ENCODE results near the gene SETD3. TPM values are rescaled to one million over a fixed set of nuclear protein-coding genes. Genes with fewer than 3 reads are reported as not detected.

Gene SETD3
- total and polyA plus RNA-seq, 2 experiments from 2014 or later: 43.3 to 54.6 TPM

GRCh38 chr14:99505089-99505488, 24.4 kb upstream of the SETD3 start:
- WGBS, 2 experiments (ENCODE audit: low coverage in 1 of 2, low lambda C conversion rate in 2 of 2, missing lambda C conversion rate in 2 of 2): 89 to 90% methylated on average over 5 of the region's 5 CpGs
- H3F3A ChIP-seq (ENCODE audit: insufficient read depth): peaks cover 6% of the 10 kb centered on the region; the same call in 1 of the 2 replicates
- TF ChIP-seq EZH2phosphoT487 (IDR thresholded peaks at IDR 0.05; ENCODE audit: insufficient read depth, low read depth) (no peak), EZH2 (IDR thresholded peaks at IDR 0.05; ENCODE audit: insufficient read depth, poor library complexity, severe bottlenecking) (no peak)
- H3K27ac ChIP-seq: no peak overlapping the region
- no peak for DNase-seq
- H2AFZ ChIP-seq: no peak overlapping the region
- peaks cover 73% of the 10 kb centered on the region for H3K36me3 ChIP-seq (ENCODE audit: low read depth)
- H4K20me1 ChIP-seq (ENCODE audit: insufficient read depth): no peaks in the 10 kb centered on the region
- no peaks in the 10 kb centered on the region for H3K9me2 ChIP-seq (ENCODE audit: insufficient read depth)
- in situ Hi-C loops (cut with MboI): no loop called here
- no peak overlapping the region for H3K4me3 ChIP-seq
- H3K9me3 ChIP-seq (ENCODE audit: low read depth): no peaks in the 10 kb centered on the region
- H3K27me3 ChIP-seq (replicated peaks; ENCODE audit: insufficient read depth): no peaks in the 10 kb centered on the region
- H3K79me2 ChIP-seq (ENCODE audit: insufficient read depth): peaks cover 12% of the 10 kb centered on the region
- H3K9ac ChIP-seq: no peak overlapping the region
- H3K4me1 ChIP-seq (ENCODE audit: insufficient read depth): no peaks in the 10 kb centered on the region
- no peak overlapping the region for H3K4me2 ChIP-seq (ENCODE audit: unreplicated experiment)

GRCh38 chr14:99503848-99504453, 23.3 kb upstream of the SETD3 start:
- no peak overlapping the region for H3K4me2 ChIP-seq (ENCODE audit: unreplicated experiment)
- in situ Hi-C loops (cut with MboI): no loop called here
- no peak overlapping the region for H3K27ac ChIP-seq
- no peaks in the 10 kb centered on the region for H3K4me1 ChIP-seq (ENCODE audit: insufficient read depth)
- DNase-seq: no peak
- no peaks in the 10 kb centered on the region for H3K9me2 ChIP-seq (ENCODE audit: insufficient read depth)
- H3K9me3 ChIP-seq (ENCODE audit: low read depth): no peaks in the 10 kb centered on the region
- H3F3A ChIP-seq (ENCODE audit: insufficient read depth): peaks cover 6% of the 10 kb centered on the region; the same call in 1 of the 2 replicates
- no peaks in the 10 kb centered on the region for H4K20me1 ChIP-seq (ENCODE audit: insufficient read depth)
- 80 to 83% methylated on average over 4 of the region's 4 CpGs for WGBS, 2 experiments (ENCODE audit: low coverage in 1 of 2, low lambda C conversion rate in 2 of 2, missing lambda C conversion rate in 2 of 2)
- H3K27me3 ChIP-seq (replicated peaks; ENCODE audit: insufficient read depth): no peaks in the 10 kb centered on the region
- no peak overlapping the region for H3K9ac ChIP-seq
- H3K4me3 ChIP-seq: no peak overlapping the region
- H2AFZ ChIP-seq: no peak overlapping the region
- TF ChIP-seq EZH2 (IDR thresholded peaks at IDR 0.05; ENCODE audit: insufficient read depth, poor library complexity, severe bottlenecking) (no peak), EZH2phosphoT487 (IDR thresholded peaks at IDR 0.05; ENCODE audit: insufficient read depth, low read depth) (no peak)
- peaks cover 73% of the 10 kb centered on the region for H3K36me3 ChIP-seq (ENCODE audit: low read depth)
- peaks cover 23% of the 10 kb centered on the region for H3K79me2 ChIP-seq (ENCODE audit: insufficient read depth)

GRCh38 chr14:99502989-99503421, 22.3 kb upstream of the SETD3 start:
- Histone ChIP-seq H3K9me3 (ENCODE audit: low read depth) (no peaks in the 10 kb centered on the region), H3K27ac (no peak overlapping the region), H4K20me1 (ENCODE audit: insufficient read depth) (no peaks in the 10 kb centered on the region), H3F3A (ENCODE audit: insufficient read depth) (peaks cover 6% of the 10 kb centered on the region; the same call in 1 of the 2 replicates), H2AFZ (no peak overlapping the region), H3K27me3 (replicated peaks; ENCODE audit: insufficient read depth) (no peaks in the 10 kb centered on the region), H3K4me2 (ENCODE audit: unreplicated experiment) (no peak overlapping the region), H3K4me3 (no peak overlapping the region), H3K9ac (no peak overlapping the region), H3K36me3 (ENCODE audit: low read depth) (peaks cover 75% of the 10 kb centered on the region), H3K4me1 (ENCODE audit: insufficient read depth) (no peaks in the 10 kb centered on the region), H3K79me2 (ENCODE audit: insufficient read depth) (peaks cover 33% of the 10 kb centered on the region), H3K9me2 (ENCODE audit: insufficient read depth) (no peaks in the 10 kb centered on the region)
- WGBS, 2 experiments (ENCODE audit: low coverage in 1 of 2, low lambda C conversion rate in 2 of 2, missing lambda C conversion rate in 2 of 2): 87 to 90% methylated on average over 14 of the region's 14 CpGs
- TF ChIP-seq EZH2 (IDR thresholded peaks at IDR 0.05; ENCODE audit: insufficient read depth, poor library complexity, severe bottlenecking) (no peak), EZH2phosphoT487 (IDR thresholded peaks at IDR 0.05; ENCODE audit: insufficient read depth, low read depth) (no peak)
- in situ Hi-C loops (cut with MboI): no loop called here
- DNase-seq: no peak

GRCh38 chr14:99497894-99498293, 17.2 kb upstream of the SETD3 start:
- H3K27me3 ChIP-seq (replicated peaks; ENCODE audit: insufficient read depth): no peaks in the 10 kb centered on the region
- no peak for DNase-seq
- 79 to 88% methylated on average over 3 of the region's 3 CpGs for WGBS, 2 experiments (ENCODE audit: low coverage in 1 of 2, low lambda C conversion rate in 2 of 2, missing lambda C conversion rate in 2 of 2)
- peaks cover 4% of the 10 kb centered on the region; the same call in 1 of the 2 replicates for H4K20me1 ChIP-seq (ENCODE audit: insufficient read depth)
- no peaks in the 10 kb centered on the region for H3K4me1 ChIP-seq (ENCODE audit: insufficient read depth)
- TF ChIP-seq EZH2 (IDR thresholded peaks at IDR 0.05; ENCODE audit: insufficient read depth, poor library complexity, severe bottlenecking) (no peak), EZH2phosphoT487 (IDR thresholded peaks at IDR 0.05; ENCODE audit: insufficient read depth, low read depth) (no peak)
- peaks cover 69% of the 10 kb centered on the region for H3K36me3 ChIP-seq (ENCODE audit: low read depth)
- in situ Hi-C loops (cut with MboI): no loop called here
- H3K9me2 ChIP-seq (ENCODE audit: insufficient read depth): no peaks in the 10 kb centered on the region
- peaks cover 83% of the 10 kb centered on the region for H3K79me2 ChIP-seq (ENCODE audit: insufficient read depth)
- H2AFZ ChIP-seq: no peak overlapping the region
- H3K4me2 ChIP-seq (ENCODE audit: unreplicated experiment): no peak overlapping the region
- no peaks in the 10 kb centered on the region for H3F3A ChIP-seq (ENCODE audit: insufficient read depth)
- H3K9me3 ChIP-seq (ENCODE audit: low read depth): no peaks in the 10 kb centered on the region
- no peak overlapping the region for H3K27ac ChIP-seq
- H3K4me3 ChIP-seq: no peak overlapping the region
- no peak overlapping the region for H3K9ac ChIP-seq

Measured in GM23248 (cell line).